H9 (cell line): ENCODE measurements around the gene TRIP6. TPM values are rescaled to one million over a fixed set of nuclear protein-coding genes. Genes with fewer than 3 reads are reported as not detected.

Source experiments
- DNase-seq: peaks from one replicate; pipeline ENCODE4 v3.0.0-alpha.2; 2017
- H2AFZ ChIP-seq: one replicate; pipeline ENCODE4 v1.6.1; 2013; ENCODE audit warnings: mild to moderate bottlenecking, low read length, control low read depth, moderate library complexity
- H2AK5ac ChIP-seq: 2 replicates; pipeline ENCODE4 v1.6.1; 2013; ENCODE audit warnings: low read length, control low read depth, mixed read lengths; ENCODE audit not compliant: insufficient read length
- H2BK120ac ChIP-seq: one replicate; pipeline ENCODE4 v1.6.1; 2013; ENCODE audit warnings: low read depth, mild to moderate bottlenecking, low read length, control low read depth, inconsistent platforms; ENCODE audit not compliant: poor library complexity, severe bottlenecking
- H2BK12ac ChIP-seq: 2 replicates; pipeline ENCODE4 v1.6.1; 2013; ENCODE audit warnings: low read length, control low read depth, mixed read lengths, low read depth; ENCODE audit not compliant: insufficient read length
- H2BK15ac ChIP-seq: 2 replicates; pipeline ENCODE4 v1.6.1; 2013; ENCODE audit warnings: low read depth, low read length, control low read depth
- H2BK20ac ChIP-seq: one replicate; pipeline ENCODE4 v1.6.1; 2013; ENCODE audit warnings: low read depth, mild to moderate bottlenecking, low read length, control low read depth, inconsistent platforms; ENCODE audit not compliant: poor library complexity, severe bottlenecking
- H2BK5ac ChIP-seq: 2 replicates; pipeline ENCODE4 v1.6.1; 2013; ENCODE audit warnings: low read length, control low read depth, mixed read lengths; ENCODE audit not compliant: insufficient read length
- H3K14ac ChIP-seq: 2 replicates; pipeline ENCODE4 v1.6.1; 2013; ENCODE audit warnings: low read length, control low read depth; ENCODE audit not compliant: insufficient read depth
- H3K18ac ChIP-seq: 2 replicates; pipeline ENCODE4 v1.6.1; 2013; ENCODE audit warnings: low read depth, mild to moderate bottlenecking, mixed read lengths, low read length, control low read depth; ENCODE audit not compliant: insufficient read length
- H3K23ac ChIP-seq: 2 replicates; pipeline ENCODE4 v1.6.1; 2013; ENCODE audit warnings: low read length, control low read depth, mixed read lengths, low read depth; ENCODE audit not compliant: insufficient read length
- H3K23me2 ChIP-seq: 2 replicates; pipeline ENCODE4 v1.6.1; 2013; ENCODE audit warnings: low read depth, mild to moderate bottlenecking, mixed read lengths, low read length, control low read depth; ENCODE audit not compliant: insufficient read length, poor library complexity, severe bottlenecking
- H3K27ac ChIP-seq: 2 replicates; pipeline ENCODE4 v1.5.1; 2013; ENCODE audit warnings: low read length, control low read depth, mixed read lengths, low read depth; ENCODE audit not compliant: insufficient read length
- H3K27me3 ChIP-seq: 2 replicates; pipeline ENCODE4 v1.6.1; 2013; ENCODE audit warnings: low read length, control low read depth, inconsistent platforms; ENCODE audit not compliant: insufficient read depth
- H3K4ac ChIP-seq: 2 replicates; pipeline ENCODE4 v1.6.1; 2013; ENCODE audit warnings: low read depth, mild to moderate bottlenecking, control low read depth, inconsistent platforms, low read length, moderate library complexity
- H3K4me1 ChIP-seq: 2 replicates; pipeline ENCODE4 v1.6.1; 2013; ENCODE audit warnings: low read length, control low read depth, inconsistent platforms; ENCODE audit not compliant: insufficient read depth
- H3K4me2 ChIP-seq: 2 replicates; pipeline ENCODE4 v1.6.1; 2013; ENCODE audit warnings: low read length, control low read depth, mixed read lengths; ENCODE audit not compliant: insufficient read length, insufficient read depth
- H3K56ac ChIP-seq: 2 replicates; pipeline ENCODE4 v1.6.1; 2013; ENCODE audit warnings: low read depth, mild to moderate bottlenecking, mixed read lengths, low read length, control low read depth; ENCODE audit not compliant: insufficient read length
- H3K79me1 ChIP-seq: 2 replicates; pipeline ENCODE4 v1.6.1; 2013; ENCODE audit warnings: low read depth, mild to moderate bottlenecking, moderate library complexity, low read length, control low read depth, inconsistent platforms; ENCODE audit not compliant: insufficient read depth, poor library complexity, severe bottlenecking
- H3K79me2 ChIP-seq: 2 replicates; pipeline ENCODE4 v1.6.1; 2013; ENCODE audit warnings: low read length, control low read depth, inconsistent platforms; ENCODE audit not compliant: insufficient read depth
- H3K9ac ChIP-seq: 2 replicates; pipeline ENCODE4 v1.6.1; 2013; ENCODE audit warnings: low read length, control low read depth, mixed read lengths; ENCODE audit not compliant: insufficient read length; ENCODE audit errors: extremely low read depth
- H3K9me3 ChIP-seq: one replicate; pipeline ENCODE4 v1.6.1; 2013; ENCODE audit warnings: low read depth, low read length, inconsistent platforms; ENCODE audit not compliant: control insufficient read depth
- H3T11ph ChIP-seq: one replicate; pipeline ENCODE4 v1.6.1; 2013; ENCODE audit warnings: mild to moderate bottlenecking, low read length, control low read depth, inconsistent platforms
- H4K20me1 ChIP-seq: one replicate; pipeline ENCODE4 v1.6.1; 2013; ENCODE audit not compliant: control insufficient read depth, insufficient read length, insufficient read depth
- H4K5ac ChIP-seq: 2 replicates; pipeline ENCODE4 v1.6.1; 2013; ENCODE audit warnings: low read depth, mild to moderate bottlenecking, mixed read lengths, low read length, control low read depth; ENCODE audit not compliant: insufficient read length
- H4K8ac ChIP-seq: replicated peaks from 2 replicates; pipeline ENCODE4 v1.6.1; 2013; ENCODE audit warnings: low read length, control low read depth, mixed read lengths, low read depth; ENCODE audit not compliant: insufficient read length
- H4K91ac ChIP-seq: 2 replicates; pipeline ENCODE4 v1.6.1; 2013; ENCODE audit warnings: low read depth, mild to moderate bottlenecking, moderate library complexity, mixed read lengths, low read length, control low read depth; ENCODE audit not compliant: insufficient read length
- H3K27ac Mint-ChIP-seq, 3 experiments: 2 replicates in 2 of 3; 3 replicates in 1 of 3; pipeline ENCODE4 v1.8.0; 2020 to 2021; ENCODE audit warnings: mixed read lengths in 3 of 3, mild to moderate bottlenecking in 1 of 3, moderate library complexity in 1 of 3
- H3K27me3 Mint-ChIP-seq: 2 replicates; pipeline ENCODE4 v1.8.0; 2021; ENCODE audit warnings: low read depth, mild to moderate bottlenecking, moderate library complexity, mixed read lengths
- H3K36me3 Mint-ChIP-seq, 3 experiments: 2 replicates in 2 of 3; 3 replicates in 1 of 3; pipeline ENCODE4 v1.8.0; 2020 to 2021; ENCODE audit warnings: low read depth in 3 of 3, mixed read lengths in 3 of 3; ENCODE audit not compliant: insufficient read depth in 1 of 3
- H3K4me1 Mint-ChIP-seq, 2 experiments: 2 replicates each; pipeline ENCODE4 v1.8.0; 2020; ENCODE audit warnings: mixed read lengths in 2 of 2
- H3K4me3 Mint-ChIP-seq, 2 experiments: 2 replicates in 1 of 2; 3 replicates in 1 of 2; pipeline ENCODE4 v1.8.0; 2020 to 2021; ENCODE audit warnings: mild to moderate bottlenecking in 2 of 2, mixed read lengths in 2 of 2, moderate library complexity in 1 of 2
- H3K9me3 Mint-ChIP-seq, 2 experiments: 2 replicates in 1 of 2; 3 replicates in 1 of 2; pipeline ENCODE4 v1.8.0; 2020; ENCODE audit warnings: mild to moderate bottlenecking in 2 of 2, mixed read lengths in 2 of 2, moderate library complexity in 1 of 2
- WGBS: extraction: QIAGEN DNeasy Blood & Tissue Kit; methylation state at CpG from one replicate; pipeline ENCODE4 v1.1.7; 2013; ENCODE audit warnings: missing lambda C conversion rate, low lambda C conversion rate, mixed read lengths; ENCODE audit not compliant: insufficient read length; ENCODE audit errors: extremely low coverage; 5-methylcytosine and 5-hydroxymethylcytosine counted together
- total RNA-seq: library from RNA; stranded (reverse); gene quantifications from 2 replicates; pipeline ENCODE4 v1.2.1, GENCODE V29; 2021
- TF ChIP-seq, protein P1 (sequence below): fragments of 200-600 bp; sonication (generic); conservative IDR thresholded peaks from 3 replicates; pipeline ENCODE4 v1.8.0; 2021; ENCODE audit warnings: antibody characterized with exemption, mild to moderate bottlenecking

Gene TRIP6
- total RNA-seq, 1 experiment from 2014 or later, result 122 TPM

DNA sequence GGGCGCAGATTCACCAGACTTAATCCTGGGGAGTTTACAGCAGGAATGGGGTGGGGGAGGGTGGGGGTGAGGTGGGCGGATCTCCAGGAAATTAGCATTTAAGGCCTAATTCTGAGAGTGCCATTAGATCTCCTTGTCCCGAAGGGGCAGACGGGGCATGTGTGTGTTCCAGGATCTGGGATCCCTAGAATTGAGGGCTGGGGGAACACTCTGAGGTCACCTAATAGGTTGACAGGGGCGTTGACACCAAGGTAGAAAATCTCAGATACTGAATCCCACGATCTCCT is 30.4 kb upstream of the TRIP6 start:
- Histone ChIP-seq H3K18ac (peak overlapping the region; percentile 93), H4K5ac (peak overlapping the region; percentile 38), H2AFZ (no peak overlapping the region), H3K79me2 (no peaks in the 10 kb centered on the region), H3K27me3 (no peaks in the 10 kb centered on the region), H4K91ac (no peak overlapping the region), H3K14ac (no peak overlapping the region), H3K56ac (no peak overlapping the region), H3K27ac (peak overlapping the region; percentile 89), H3K4ac (no peak overlapping the region; the same call in 1 of the 2 replicates), H2BK12ac (no peak overlapping the region), H3K9me3 (no peaks in the 10 kb centered on the region), H2AK5ac (no peak overlapping the region), H3K23me2 (peaks cover 4% of the 10 kb centered on the region), H2BK5ac (no peak overlapping the region), H2BK120ac (peak overlapping the region; percentile 83), H4K20me1 (no peaks in the 10 kb centered on the region), H2BK20ac (no peak overlapping the region), H3K4me1 (peaks cover 3% of the 10 kb centered on the region; the same call in 1 of the 2 replicates), H3T11ph (no peak overlapping the region), H3K79me1 (no peaks in the 10 kb centered on the region), H3K23ac (no peak overlapping the region), H3K9ac (peak overlapping the region; percentile 82), H4K8ac (no peak overlapping the region), H3K4me2 (peak overlapping the region; percentile 59), H2BK15ac (no peak overlapping the region)
- Mint-ChIP-seq H3K4me3 (peak overlapping the region; percentile 61 to 82), H3K27ac (peak overlapping the region; percentile 98 to 99 (median 99)), H3K9me3 (no peaks in the 10 kb centered on the region), H3K36me3 (peaks cover 6 to 8% (median 6%) of the 10 kb centered on the region in 3 experiments; a peak in 6 of 7 replicates), H3K4me1 (peaks cover 27 to 29% of the 10 kb centered on the region in 2 experiments), H3K27me3 (no peaks in the 10 kb centered on the region)
- DNase-seq, result no peak
- TF ChIP-seq, protein P1, sequence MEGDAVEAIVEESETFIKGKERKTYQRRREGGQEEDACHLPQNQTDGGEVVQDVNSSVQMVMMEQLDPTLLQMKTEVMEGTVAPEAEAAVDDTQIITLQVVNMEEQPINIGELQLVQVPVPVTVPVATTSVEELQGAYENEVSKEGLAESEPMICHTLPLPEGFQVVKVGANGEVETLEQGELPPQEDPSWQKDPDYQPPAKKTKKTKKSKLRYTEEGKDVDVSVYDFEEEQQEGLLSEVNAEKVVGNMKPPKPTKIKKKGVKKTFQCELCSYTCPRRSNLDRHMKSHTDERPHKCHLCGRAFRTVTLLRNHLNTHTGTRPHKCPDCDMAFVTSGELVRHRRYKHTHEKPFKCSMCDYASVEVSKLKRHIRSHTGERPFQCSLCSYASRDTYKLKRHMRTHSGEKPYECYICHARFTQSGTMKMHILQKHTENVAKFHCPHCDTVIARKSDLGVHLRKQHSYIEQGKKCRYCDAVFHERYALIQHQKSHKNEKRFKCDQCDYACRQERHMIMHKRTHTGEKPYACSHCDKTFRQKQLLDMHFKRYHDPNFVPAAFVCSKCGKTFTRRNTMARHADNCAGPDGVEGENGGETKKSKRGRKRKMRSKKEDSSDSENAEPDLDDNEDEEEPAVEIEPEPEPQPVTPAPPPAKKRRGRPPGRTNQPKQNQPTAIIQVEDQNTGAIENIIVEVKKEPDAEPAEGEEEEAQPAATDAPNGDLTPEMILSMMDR, result no peak
- no CpG with 5 or more reads among the region's 6 CpGs for WGBS
